DND-41 (cell line): ENCODE results near the gene ALPL.

Experiments
- ATAC-seq: fragments of 200-7000 bp; cut with Tn5 transposase; 3 replicates; pipeline ENCODE4 v1.9.1; 2021; ENCODE audit warnings: low read depth; ENCODE audit not compliant: insufficient read depth
- DNase-seq: peaks from one replicate; pipeline ENCODE4 v3.0.0-alpha.2; 2020
- H2AFZ ChIP-seq: 2 replicates; pipeline ENCODE4 v1.6.0; 2012; ENCODE audit warnings: low read depth, low read length
- H3K27ac ChIP-seq: 2 replicates; pipeline ENCODE4 v1.5.1; 2012; ENCODE audit warnings: low read length, inconsistent platforms
- H3K27me3 ChIP-seq: fragments of 200-600 bp; sonication (generic); 2 replicates; pipeline ENCODE4 v1.6.0; 2012; ENCODE audit warnings: low read length, mild to moderate bottlenecking, inconsistent platforms; ENCODE audit not compliant: insufficient read depth, poor library complexity
- H3K36me3 ChIP-seq: 2 replicates; pipeline ENCODE4 v1.5.1; 2012; ENCODE audit warnings: low read length, inconsistent platforms; ENCODE audit not compliant: insufficient read depth
- H3K4me1 ChIP-seq: 2 replicates; pipeline ENCODE4 v1.5.1; 2012; ENCODE audit warnings: mild to moderate bottlenecking, low read length; ENCODE audit not compliant: insufficient read depth
- H3K4me2 ChIP-seq: 2 replicates; pipeline ENCODE4 v1.6.0; 2012; ENCODE audit warnings: mild to moderate bottlenecking, moderate library complexity, low read length, inconsistent platforms; ENCODE audit not compliant: insufficient read depth
- H3K4me3 ChIP-seq, 2 experiments: fragments of 200-600 bp in 1 of 2; shearing (Covaris generic) in 1 of 2; 2 replicates each; pipeline ENCODE4 v1.5.1; 2012 to 2016; ENCODE audit warnings: inconsistent platforms in 2 of 2, low read length in 2 of 2, mild to moderate bottlenecking in 2 of 2, low read depth in 1 of 2, moderate library complexity in 1 of 2
- H3K79me2 ChIP-seq: 2 replicates; pipeline ENCODE4 v1.6.0; 2012; ENCODE audit warnings: low read length, inconsistent platforms; ENCODE audit not compliant: insufficient read depth
- H3K9ac ChIP-seq: 2 replicates; pipeline ENCODE4 v1.6.0; 2012; ENCODE audit warnings: low read depth, mild to moderate bottlenecking, inconsistent platforms, low read length, moderate library complexity
- H3K9me3 ChIP-seq: 2 replicates; pipeline ENCODE4 v1.5.1; 2012; ENCODE audit warnings: low read length, moderate library complexity, mild to moderate bottlenecking, inconsistent platforms; ENCODE audit not compliant: insufficient read depth, severe bottlenecking
- H4K20me1 ChIP-seq: 2 replicates; pipeline ENCODE4 v1.6.0; 2012; ENCODE audit warnings: low read length; ENCODE audit not compliant: insufficient read depth
- EZH2 ChIP-seq: IDR thresholded peaks from 3 replicates; pipeline ENCODE4 v1.6.1; 2012; ENCODE audit warnings: borderline replicate concordance, low read depth, mild to moderate bottlenecking, moderate library complexity, low read length, inconsistent platforms; ENCODE audit not compliant: severe bottlenecking
- TF ChIP-seq, protein P1 (sequence below): IDR thresholded peaks from 2 replicates; pipeline ENCODE4 v1.5.1; 2012; ENCODE audit warnings: borderline replicate concordance, low read length, moderate library complexity, mild to moderate bottlenecking; ENCODE audit not compliant: poor library complexity, severe bottlenecking; ENCODE audit errors: extremely low read depth

ALPL gene

DNA sequence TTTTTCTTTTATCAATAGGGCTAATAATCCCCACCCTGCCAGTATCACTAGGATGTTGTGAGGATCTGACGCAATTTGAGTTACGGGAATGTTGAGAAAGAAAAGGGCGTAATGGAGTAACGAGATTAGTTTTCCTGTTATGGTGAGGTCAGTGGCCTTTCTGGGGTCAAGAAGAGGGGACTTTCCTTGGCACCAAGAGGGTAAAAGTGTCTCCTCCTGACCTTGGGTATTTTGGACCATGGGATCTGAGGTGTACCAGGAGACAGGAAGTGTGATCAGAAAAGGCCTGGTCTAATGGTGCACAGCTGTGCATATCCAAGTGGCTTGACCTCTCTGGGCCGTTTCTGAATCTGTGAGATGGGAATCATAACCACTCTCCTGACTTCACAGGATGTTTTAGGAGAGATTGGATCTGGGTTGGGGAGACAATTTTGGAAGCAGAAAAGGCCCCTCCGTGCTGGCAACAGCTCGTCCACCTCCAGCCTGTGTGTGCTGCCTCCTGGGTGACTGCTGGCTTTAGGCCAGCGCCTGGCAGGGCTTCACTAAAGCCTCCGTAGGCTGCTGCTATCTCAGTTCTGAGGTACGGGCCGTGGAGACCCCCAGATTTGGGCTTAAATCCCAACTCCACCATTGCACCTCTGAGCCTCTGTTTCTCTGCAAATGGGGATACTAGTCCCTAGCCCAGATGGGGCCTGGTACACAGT, 37.1 kb downstream of the ALPL start:
- Histone ChIP-seq H2AFZ (no peak overlapping the region), H3K36me3 (no peaks in the 10 kb centered on the region), H3K4me2 (no peak overlapping the region), H3K9ac (no peak overlapping the region), H3K27me3 (no peaks in the 10 kb centered on the region), H3K9me3 (no peaks in the 10 kb centered on the region), H3K4me3 (no peak overlapping the region), H3K4me1 (no peaks in the 10 kb centered on the region), H3K79me2 (no peaks in the 10 kb centered on the region), H3K27ac (no peak overlapping the region), H4K20me1 (0 out of 2 replicates have a peak, but pooled peaks cover 5% of the 10 kb centered on the region)
- no peak for ATAC-seq
- no peak for TF ChIP-seq EZH2
- TF ChIP-seq, protein P1, sequence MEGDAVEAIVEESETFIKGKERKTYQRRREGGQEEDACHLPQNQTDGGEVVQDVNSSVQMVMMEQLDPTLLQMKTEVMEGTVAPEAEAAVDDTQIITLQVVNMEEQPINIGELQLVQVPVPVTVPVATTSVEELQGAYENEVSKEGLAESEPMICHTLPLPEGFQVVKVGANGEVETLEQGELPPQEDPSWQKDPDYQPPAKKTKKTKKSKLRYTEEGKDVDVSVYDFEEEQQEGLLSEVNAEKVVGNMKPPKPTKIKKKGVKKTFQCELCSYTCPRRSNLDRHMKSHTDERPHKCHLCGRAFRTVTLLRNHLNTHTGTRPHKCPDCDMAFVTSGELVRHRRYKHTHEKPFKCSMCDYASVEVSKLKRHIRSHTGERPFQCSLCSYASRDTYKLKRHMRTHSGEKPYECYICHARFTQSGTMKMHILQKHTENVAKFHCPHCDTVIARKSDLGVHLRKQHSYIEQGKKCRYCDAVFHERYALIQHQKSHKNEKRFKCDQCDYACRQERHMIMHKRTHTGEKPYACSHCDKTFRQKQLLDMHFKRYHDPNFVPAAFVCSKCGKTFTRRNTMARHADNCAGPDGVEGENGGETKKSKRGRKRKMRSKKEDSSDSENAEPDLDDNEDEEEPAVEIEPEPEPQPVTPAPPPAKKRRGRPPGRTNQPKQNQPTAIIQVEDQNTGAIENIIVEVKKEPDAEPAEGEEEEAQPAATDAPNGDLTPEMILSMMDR = no peak
- DNase-seq = no peak

DNA sequence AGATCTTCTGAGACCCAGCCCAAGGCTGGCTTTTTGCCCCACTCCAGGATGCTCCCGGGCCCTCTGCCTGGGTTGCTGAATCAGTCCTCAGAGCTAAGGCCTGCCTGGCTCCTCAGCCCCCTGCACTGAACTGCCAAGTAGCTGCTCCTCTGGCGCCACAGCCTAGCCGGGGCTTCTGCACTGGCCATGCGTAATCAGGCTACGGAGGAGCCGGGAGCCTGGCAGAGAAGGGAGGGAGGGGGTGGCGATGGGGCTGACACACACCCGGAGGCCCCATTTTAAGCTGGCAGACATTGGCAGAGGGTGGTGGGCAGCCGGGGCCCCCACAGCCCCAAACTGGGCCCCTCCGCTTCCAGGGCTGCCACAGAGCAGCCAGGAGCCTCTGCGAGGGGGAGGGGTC, 38.7 kb downstream of the ALPL start:
- no peaks in the 10 kb centered on the region for H3K36me3 ChIP-seq
- no peaks in the 10 kb centered on the region for H3K27me3 ChIP-seq
- H4K20me1 ChIP-seq = 0 out of 2 replicates have a peak, but pooled peaks cover 5% of the 10 kb centered on the region
- no peak overlapping the region for H3K4me2 ChIP-seq
- no peak for DNase-seq
- H2AFZ ChIP-seq = no peak overlapping the region
- ATAC-seq = no peak
- TF ChIP-seq, protein P1 = no peak
- no peak for TF ChIP-seq EZH2
- no peaks in the 10 kb centered on the region for H3K9me3 ChIP-seq
- no peak overlapping the region for H3K27ac ChIP-seq
- H3K4me1 ChIP-seq = no peaks in the 10 kb centered on the region
- no peak overlapping the region for H3K9ac ChIP-seq
- H3K4me3 ChIP-seq = no peak overlapping the region
- no peaks in the 10 kb centered on the region for H3K79me2 ChIP-seq

DNA sequence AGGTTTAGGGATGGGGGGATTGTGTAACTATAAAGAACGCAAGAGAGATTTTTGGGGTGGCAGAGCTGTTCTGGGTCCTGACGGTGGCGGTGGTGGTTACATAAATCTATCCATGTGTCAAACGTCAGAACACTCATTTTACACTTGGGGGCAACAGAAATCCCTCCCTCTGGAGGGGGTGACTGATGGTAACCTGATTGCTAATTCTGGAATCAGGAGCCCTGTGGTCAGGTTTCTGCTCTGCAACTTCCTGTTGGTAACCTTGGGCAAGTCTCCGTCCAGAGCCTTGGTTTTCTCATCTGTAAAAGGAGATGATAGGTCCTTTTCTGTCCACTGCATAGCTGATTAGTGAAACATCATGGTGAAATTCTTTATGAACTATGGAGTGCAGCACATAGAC, 40.9 kb downstream of the ALPL start:
- Histone ChIP-seq H3K4me2 (no peak overlapping the region), H3K4me1 (no peaks in the 10 kb centered on the region), H3K27ac (no peak overlapping the region), H4K20me1 (no peaks in the 10 kb centered on the region), H3K9me3 (no peaks in the 10 kb centered on the region), H3K4me3 (no peak overlapping the region), H3K9ac (no peak overlapping the region), H3K36me3 (no peaks in the 10 kb centered on the region), H3K27me3 (peaks cover 6% of the 10 kb centered on the region), H2AFZ (no peak overlapping the region), H3K79me2 (no peaks in the 10 kb centered on the region)
- ATAC-seq (no peak), DNase-seq (no peak)
- TF ChIP-seq, protein P1 = no peak
- no peak for TF ChIP-seq EZH2
